ENCODE data around the gene AMER1.
"Not testable (repeated sequence)": the region's sequence is repeated elsewhere in the genome, so short reads cannot be mapped to it uniquely, and the experiment has no call there.

The AMER1 gene

DNA sequence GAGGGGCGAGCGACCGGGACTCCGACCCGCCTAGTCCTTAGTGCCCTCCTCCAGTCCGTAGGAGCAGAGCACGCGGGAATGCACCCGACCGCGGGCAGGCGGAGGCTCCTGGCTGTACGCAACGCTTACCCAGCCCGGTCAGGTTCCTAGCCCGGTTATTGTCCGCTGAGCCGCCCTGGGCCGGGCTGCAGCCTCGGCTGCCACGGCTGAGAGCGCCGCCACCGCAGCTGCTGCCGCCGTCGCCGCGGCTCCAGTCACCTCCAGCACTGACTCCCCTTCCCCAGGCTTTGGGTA, at the start of gene AMER1:
Gene AMER1, minus strand, starts transcription at position 268 of the 294 bp plus-strand sequence. CDS start 12,422 bp downstream, outside the sequence.
- peaks cover 4% of the 10 kb centered on the region for H3K9me3 ChIP-seq (ENCODE audit: control insufficient read depth, insufficient read depth, low read length)
- H3K9ac ChIP-seq (ENCODE audit: low read depth, low read length): no peak within 1 kb of the TSS
- peaks cover 10% of the 10 kb centered on the region for H3K27me3 ChIP-seq (ENCODE audit: control insufficient read depth, insufficient read depth, low read length)
- H3K4me1 ChIP-seq (ENCODE audit: control insufficient read depth, insufficient read depth, low read length): peaks cover 3% of the 10 kb centered on the region
- peak within 1 kb of the TSS; percentile 65 for H3K4me3 ChIP-seq (ENCODE audit: low read depth, low read length)
- H3K36me3 ChIP-seq (ENCODE audit: control insufficient read depth, insufficient read depth, low read length): no peaks in the 10 kb centered on the region

GRCh38 chrX:64230123-64230970, 24.8 kb upstream of the AMER1 start, which contains the start of gene ASB12:
Gene ASB12, minus strand, starts transcription at chrX:64230607. Its CDS starts 4,957 bp downstream, at chrX:64225650.
- Histone ChIP-seq H3K4me3 (ENCODE audit: low read depth, low read length) (no peak within 1 kb of the TSS), H3K36me3 (ENCODE audit: control insufficient read depth, insufficient read depth, low read length) (no peaks in the 10 kb centered on the region), H3K4me1 (ENCODE audit: control insufficient read depth, insufficient read depth, low read length) (no peaks in the 10 kb centered on the region), H3K27me3 (ENCODE audit: control insufficient read depth, insufficient read depth, low read length) (no peaks in the 10 kb centered on the region), H3K9me3 (ENCODE audit: control insufficient read depth, insufficient read depth, low read length) (peaks cover 5% of the 10 kb centered on the region), H3K9ac (ENCODE audit: low read depth, low read length) (no peak within 1 kb of the TSS)

DNA sequence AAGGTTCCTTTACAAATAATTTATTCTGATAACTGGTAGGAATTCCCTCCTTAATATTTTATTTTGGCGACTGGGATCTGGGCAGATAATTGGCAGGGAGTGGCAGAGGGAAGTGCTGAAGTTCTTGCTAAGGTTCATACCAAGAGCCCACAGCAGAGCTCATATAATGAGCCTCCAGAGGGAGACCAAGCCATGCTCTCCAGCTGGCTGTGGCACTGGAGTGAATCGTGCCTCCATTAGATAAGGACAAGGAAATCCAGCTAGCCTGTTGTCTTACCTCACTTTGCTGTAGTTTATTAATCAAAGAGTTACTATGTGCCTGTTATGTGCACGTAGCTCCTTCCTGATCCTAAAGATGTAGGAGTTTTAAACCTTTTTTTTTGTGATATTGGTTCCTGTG, 23.6 kb upstream of the AMER1 start:
- Histone ChIP-seq H3K27me3 (ENCODE audit: control insufficient read depth, insufficient read depth, low read length) (no peaks in the 10 kb centered on the region), H3K9me3 (ENCODE audit: control insufficient read depth, insufficient read depth, low read length) (peaks cover 5% of the 10 kb centered on the region), H3K4me3 (ENCODE audit: low read depth, low read length) (no peak overlapping the region), H3K36me3 (ENCODE audit: control insufficient read depth, insufficient read depth, low read length) (no peaks in the 10 kb centered on the region), H3K4me1 (ENCODE audit: control insufficient read depth, insufficient read depth, low read length) (no peaks in the 10 kb centered on the region), H3K9ac (ENCODE audit: low read depth, low read length) (no peak overlapping the region)

- no peaks in the 10 kb centered on the region for H3K36me3 ChIP-seq (ENCODE audit: control insufficient read depth, insufficient read depth, low read length)
- H3K4me3 ChIP-seq (ENCODE audit: low read depth, low read length): no peak overlapping the region
- H3K9ac ChIP-seq (ENCODE audit: low read depth, low read length): no peak overlapping the region
- H3K9me3 ChIP-seq (ENCODE audit: control insufficient read depth, insufficient read depth, low read length): no peaks in the 10 kb centered on the region
- H3K27me3 ChIP-seq (ENCODE audit: control insufficient read depth, insufficient read depth, low read length): no peaks in the 10 kb centered on the region
- H3K4me1 ChIP-seq (ENCODE audit: control insufficient read depth, insufficient read depth, low read length): no peaks in the 10 kb centered on the region
Measured at GRCh38 chrX:64218023-64218422, 12.5 kb upstream of the AMER1 start.

DNA sequence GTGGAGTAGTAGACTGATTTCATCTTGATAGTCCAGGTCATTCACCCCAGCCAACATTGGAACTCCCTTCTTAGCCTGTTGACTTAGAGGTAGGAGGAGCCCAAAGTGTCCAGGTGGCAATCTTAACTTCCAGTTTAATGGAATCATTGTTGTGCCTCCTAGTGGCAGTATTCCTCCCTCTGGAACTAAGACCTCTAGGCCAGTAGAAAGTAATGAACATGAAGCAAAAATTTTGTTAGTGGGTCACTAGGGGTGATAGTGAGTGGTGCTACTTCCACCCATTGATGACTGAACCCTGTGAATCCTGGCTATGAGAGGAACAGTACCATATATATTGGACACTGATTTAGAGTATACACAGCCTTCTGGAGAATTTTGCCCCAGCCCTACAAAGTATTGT, 8.5 kb upstream of the AMER1 start:
- not testable (repeated sequence) for H3K9me3 ChIP-seq (ENCODE audit: control insufficient read depth, insufficient read depth, low read length); H3K36me3 ChIP-seq (ENCODE audit: control insufficient read depth, insufficient read depth, low read length); H3K27me3 ChIP-seq (ENCODE audit: control insufficient read depth, insufficient read depth, low read length); H3K4me3 ChIP-seq (ENCODE audit: low read depth, low read length); H3K4me1 ChIP-seq (ENCODE audit: control insufficient read depth, insufficient read depth, low read length); H3K9ac ChIP-seq (ENCODE audit: low read depth, low read length)

DNA sequence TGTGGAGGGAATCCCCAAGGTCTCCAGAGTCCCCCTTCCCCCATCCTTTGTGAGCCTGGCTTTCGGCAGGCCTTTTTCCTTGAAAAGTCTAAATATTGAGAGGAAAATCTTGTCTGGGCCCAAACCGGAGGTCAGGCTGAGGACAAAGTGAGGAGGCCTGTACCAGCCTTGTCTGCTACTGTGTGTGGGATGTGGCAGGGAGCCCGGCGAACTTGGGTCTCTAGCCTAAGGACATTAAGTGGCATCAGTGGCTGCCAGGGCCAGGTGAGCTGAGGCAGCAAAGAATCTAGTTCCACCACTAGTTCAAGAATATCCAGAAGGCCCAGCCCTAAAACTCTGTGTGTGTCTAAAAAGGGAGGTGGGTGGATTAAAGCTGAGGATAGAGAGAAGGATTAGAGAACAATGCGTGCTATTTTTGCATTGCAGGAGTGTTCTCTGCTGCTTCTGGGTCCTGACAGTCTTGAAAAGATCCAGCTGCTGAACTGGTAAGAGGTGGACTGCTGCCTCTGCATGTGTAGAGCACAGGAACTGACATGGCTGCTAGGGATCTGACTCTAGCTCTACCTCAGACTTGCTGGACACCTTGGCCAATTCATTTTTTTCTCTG, 1.2 kb upstream of the AMER1 start:
- H3K9ac ChIP-seq (ENCODE audit: low read depth, low read length): no peak overlapping the region

DNA sequence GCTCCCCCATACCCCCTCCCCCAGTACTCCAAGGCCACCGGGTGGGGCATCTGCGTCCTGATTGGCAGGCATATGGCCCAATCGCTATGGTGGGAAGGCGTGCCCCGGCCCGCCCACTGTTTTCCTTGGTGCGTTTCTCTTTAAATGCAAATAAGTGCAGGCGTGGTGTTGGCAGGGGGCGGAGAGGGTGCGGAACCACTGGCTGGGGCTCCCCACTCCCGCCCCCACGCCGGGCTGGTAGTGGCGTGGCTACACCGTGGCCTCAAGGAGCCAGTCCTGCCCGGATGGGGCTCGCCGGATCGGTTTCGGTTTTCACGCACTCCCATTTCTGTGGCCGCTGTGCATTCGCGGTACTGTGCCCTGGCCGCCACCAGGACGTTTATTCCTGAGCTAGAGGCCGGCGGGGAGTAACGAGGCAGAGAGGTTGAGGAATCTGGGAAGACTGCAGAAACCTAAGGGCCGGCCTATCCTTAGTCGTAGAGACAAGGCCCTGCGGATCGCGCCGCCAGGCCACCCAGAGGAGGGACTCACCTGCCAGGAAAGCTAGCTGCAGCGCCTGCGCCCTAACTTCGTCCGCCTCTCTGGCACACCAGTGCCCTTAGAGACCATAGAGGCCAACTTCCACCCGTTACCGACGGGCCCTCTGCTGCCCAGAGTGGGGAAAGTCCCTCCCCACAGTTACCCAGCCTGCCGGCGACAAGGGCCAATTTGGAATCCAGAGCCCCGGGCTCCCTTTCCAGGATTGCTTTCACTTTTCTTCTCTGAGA, 410 bp upstream of the AMER1 start:
- Histone ChIP-seq H3K4me3 (ENCODE audit: low read depth, low read length) (peak overlapping the region; percentile 65), H3K9ac (ENCODE audit: low read depth, low read length) (no peak overlapping the region), H3K9me3 (ENCODE audit: control insufficient read depth, insufficient read depth, low read length) (peaks cover 4% of the 10 kb centered on the region), H3K27me3 (ENCODE audit: control insufficient read depth, insufficient read depth, low read length) (peaks cover 10% of the 10 kb centered on the region), H3K4me1 (ENCODE audit: control insufficient read depth, insufficient read depth, low read length) (peaks cover 3% of the 10 kb centered on the region), H3K36me3 (ENCODE audit: control insufficient read depth, insufficient read depth, low read length) (no peaks in the 10 kb centered on the region)

More for the DNA sequence above, 1.2 kb upstream of the AMER1 start:
- H3K4me3 ChIP-seq (ENCODE audit: low read depth, low read length): peak overlapping the region; percentile 65
- H3K4me1 ChIP-seq (ENCODE audit: control insufficient read depth, insufficient read depth, low read length): peaks cover 3% of the 10 kb centered on the region
- H3K27me3 ChIP-seq (ENCODE audit: control insufficient read depth, insufficient read depth, low read length): peaks cover 10% of the 10 kb centered on the region
- H3K36me3 ChIP-seq (ENCODE audit: control insufficient read depth, insufficient read depth, low read length): no peaks in the 10 kb centered on the region
- H3K9me3 ChIP-seq (ENCODE audit: control insufficient read depth, insufficient read depth, low read length): peaks cover 4% of the 10 kb centered on the region

GRCh38 chrX:64204701-64205440, 637 bp downstream of the AMER1 start:
- Histone ChIP-seq H3K4me1 (ENCODE audit: control insufficient read depth, insufficient read depth, low read length) (peaks cover 3% of the 10 kb centered on the region), H3K9me3 (ENCODE audit: control insufficient read depth, insufficient read depth, low read length) (peaks cover 4% of the 10 kb centered on the region), H3K36me3 (ENCODE audit: control insufficient read depth, insufficient read depth, low read length) (no peaks in the 10 kb centered on the region), H3K27me3 (ENCODE audit: control insufficient read depth, insufficient read depth, low read length) (peaks cover 10% of the 10 kb centered on the region), H3K9ac (ENCODE audit: low read depth, low read length) (no peak overlapping the region), H3K4me3 (ENCODE audit: low read depth, low read length) (peak overlapping the region; percentile 55)

DNA sequence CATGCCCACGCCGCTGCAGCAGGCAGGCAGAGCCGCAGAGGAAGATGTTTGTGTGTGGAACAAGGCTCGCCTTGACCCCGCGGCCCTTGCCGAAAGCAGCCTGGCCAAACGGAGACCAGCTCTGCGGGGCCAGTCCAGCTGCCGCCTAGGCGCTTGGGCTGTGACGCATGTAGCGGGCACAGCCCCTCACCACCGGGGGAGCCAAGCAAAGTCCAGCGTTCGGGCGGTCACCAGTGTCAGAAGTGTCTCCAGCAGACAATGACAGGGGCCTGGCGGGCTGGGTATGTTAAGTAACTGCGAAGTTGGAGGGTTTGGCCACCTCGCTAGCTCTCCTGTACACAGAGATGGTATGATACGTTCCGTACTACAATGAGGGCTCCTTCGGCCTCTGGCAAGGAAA, 1.3 kb downstream of the AMER1 start:
- H3K27me3 ChIP-seq (ENCODE audit: control insufficient read depth, insufficient read depth, low read length): peaks cover 10% of the 10 kb centered on the region
- H3K36me3 ChIP-seq (ENCODE audit: control insufficient read depth, insufficient read depth, low read length): no peaks in the 10 kb centered on the region
- peaks cover 4% of the 10 kb centered on the region for H3K9me3 ChIP-seq (ENCODE audit: control insufficient read depth, insufficient read depth, low read length)
- peaks cover 3% of the 10 kb centered on the region for H3K4me1 ChIP-seq (ENCODE audit: control insufficient read depth, insufficient read depth, low read length)
- no peak overlapping the region for H3K9ac ChIP-seq (ENCODE audit: low read depth, low read length)
- peak overlapping the region; percentile 55 for H3K4me3 ChIP-seq (ENCODE audit: low read depth, low read length)

GRCh38 chrX:64202808-64203325, 2.6 kb downstream of the AMER1 start:
- Histone ChIP-seq H3K4me1 (ENCODE audit: control insufficient read depth, insufficient read depth, low read length) (peaks cover 3% of the 10 kb centered on the region), H3K9me3 (ENCODE audit: control insufficient read depth, insufficient read depth, low read length) (no peaks in the 10 kb centered on the region), H3K27me3 (ENCODE audit: control insufficient read depth, insufficient read depth, low read length) (peaks cover 8% of the 10 kb centered on the region), H3K9ac (ENCODE audit: low read depth, low read length) (no peak overlapping the region), H3K4me3 (ENCODE audit: low read depth, low read length) (no peak overlapping the region), H3K36me3 (ENCODE audit: control insufficient read depth, insufficient read depth, low read length) (no peaks in the 10 kb centered on the region)

DNA sequence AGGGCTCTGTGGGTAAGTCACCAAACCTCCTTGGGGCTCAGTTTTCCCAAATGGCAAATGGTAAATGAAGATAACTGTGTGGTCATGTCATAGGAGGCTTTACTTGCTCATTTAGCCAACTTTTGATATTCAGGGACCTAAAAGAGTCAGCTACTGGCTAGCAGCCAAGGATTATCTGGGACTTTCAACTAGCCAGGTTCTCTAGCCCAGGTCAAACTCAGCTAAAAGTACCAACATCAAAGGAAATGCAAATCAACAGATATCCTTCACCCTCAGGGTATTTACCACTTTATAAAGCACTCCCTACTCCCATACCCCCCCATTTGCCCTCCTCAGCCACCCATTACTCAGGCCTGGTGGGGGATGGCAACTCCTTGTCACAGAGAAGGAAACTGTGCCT, 7.5 kb downstream of the AMER1 start:
- Histone ChIP-seq H3K27me3 (ENCODE audit: control insufficient read depth, insufficient read depth, low read length) (no peaks in the 10 kb centered on the region), H3K4me1 (ENCODE audit: control insufficient read depth, insufficient read depth, low read length) (no peaks in the 10 kb centered on the region), H3K4me3 (ENCODE audit: low read depth, low read length) (no peak overlapping the region), H3K36me3 (ENCODE audit: control insufficient read depth, insufficient read depth, low read length) (no peaks in the 10 kb centered on the region), H3K9ac (ENCODE audit: low read depth, low read length) (no peak overlapping the region), H3K9me3 (ENCODE audit: control insufficient read depth, insufficient read depth, low read length) (no peaks in the 10 kb centered on the region)
